Heart left ventricle (tissue), 16 donors: Measurements from ENCODE around the gene PRSS22. TPM values are rescaled to one million over a fixed set of nuclear protein-coding genes. Genes with fewer than 3 reads are reported as not detected.

Source experiments
- ATAC-seq, 4 donors: fragments of 200-7000 bp; cut with Tn5 transposase; one replicate each; pipeline ENCODE4 v1.9.1; 2020 to 2022; ENCODE audit warnings: moderate library complexity in 4 of 4, mild to moderate bottlenecking in 3 of 4, moderate number of reproducible peaks in 1 of 4
- DNase-seq, 5 donors: peaks; one replicate each; pipeline ENCODE4 v3.0.0-alpha.2; 2020
- H3K27ac ChIP-seq, 12 donors: fragments of 200-600 bp; sonication (generic) in 4 of 12; one replicate each; pipeline versions ENCODE4 v1.5.0 to v1.8.0; 2016 to 2022; ENCODE audit warnings: mild to moderate bottlenecking in 2 of 12
- H3K27me3 ChIP-seq, 9 donors: fragments of 200-600 bp; sonication (generic) in 2 of 9; one replicate each; pipeline versions ENCODE4 v1.5.1 to v1.8.0; 2016 to 2022; ENCODE audit warnings: mild to moderate bottlenecking in 3 of 9
- H3K36me3 ChIP-seq, 9 donors: fragments of 200-600 bp; sonication (generic) in 2 of 9; one replicate each; pipeline versions ENCODE4 v1.5.0 to v1.8.0; 2018 to 2022; ENCODE audit warnings: mild to moderate bottlenecking in 2 of 9
- H3K4me1 ChIP-seq, 12 donors: fragments of 200-600 bp; sonication (generic) in 4 of 12; one replicate each; pipeline versions ENCODE4 v1.5.0 to v1.8.0; 2016 to 2022; ENCODE audit warnings: mild to moderate bottlenecking in 3 of 12
- H3K4me3 ChIP-seq, 12 donors: fragments of 200-600 bp; sonication (generic) in 4 of 12; one replicate each; pipeline versions ENCODE4 v1.5.0 to v1.8.0; 2017 to 2022; ENCODE audit warnings: mild to moderate bottlenecking in 9 of 12, moderate library complexity in 4 of 12
- H3K9me3 ChIP-seq, 12 donors: fragments of 200-600 bp; sonication (generic) in 4 of 12; one replicate each; pipeline versions ENCODE4 v1.5.0 to v1.8.0; 2016 to 2022; ENCODE audit warnings: mild to moderate bottlenecking in 1 of 12
- CTCF ChIP-seq, 12 donors: fragments of 200-600 bp; sonication (generic) in 4 of 12; IDR thresholded peaks; one replicate each; pipeline versions ENCODE4 v1.5.0 to v1.8.0; 2018 to 2022; ENCODE audit warnings: antibody characterized with exemption in 12 of 12, mild to moderate bottlenecking in 5 of 12
- POLR2A ChIP-seq, 2 donors: fragments of 450-650 bp; IDR thresholded peaks; one replicate each; pipeline ENCODE4 v1.6.1; 2017; ENCODE audit warnings: antibody characterized with exemption in 2 of 2, mild to moderate bottlenecking in 2 of 2, moderate library complexity in 2 of 2
- WGBS, 4 donors: extraction: QIAGEN DNeasy Blood & Tissue Kit in 2 of 4; methylation state at CpG; one replicate each; pipeline versions ENCODE4 v1.1.5 to v1.1.7; 2013 to 2018; 5-methylcytosine and 5-hydroxymethylcytosine counted together
- intact Hi-C, 10 donors: fragments of 100-400 bp; cut with DNase I; formaldehyde crosslinking; loops; one replicate each; pipeline versions ENCODE4 v1.11.1 to v1.14.2; 2022
- polyA plus RNA-seq, 2 donors: library from polyadenylated mRNA; stranded (reverse); fragments of 200-250 nt; gene quantifications; one replicate each; pipeline ENCODE4 v1.2.3, GENCODE V29; 2013
- total RNA-seq, 9 donors: library from RNA; depleted of rRNA in 2 of 9; stranded (reverse); fragments of >200 nt in 2 of 9; fragmentation: NEBNext Ultra II Directional in 3 of 9; extraction: Animal tissue kit (Norgen Biotek cat#: 25700) in 3 of 9; gene quantifications; one replicate each; pipeline versions ENCODE4 v1.1.0 to v1.2.4, GENCODE V29; 2016 to 2023
- donor health status: ischemic (EF 13 %, LVEDD 7.1; RV severe dilation, severe dysfunction).
- donor health status: healthy with polysubstance abuse.
- donor health status: DM: no; HTN: yes; CAD: no.
- donor health status: DM: no; HTN: no; CAD: no.
- donor health status: ischemic (EF 25% LVEDD 6.9; RV normal size, moderate dysfunction).
- donor health status: ischemic (EF 25% LVEDD 5.7; RV mildly dilated, moderate dysfunction).
- donor health status: healthy.
- donor health status: DM: yes; HTN: yes; CAD: no.
- donor health status: ischemic (EF 35%, LVEDD 5.7; RV mildly dilated, moderate dysfunction).
- donor health status: nonischemic (EF 11% LVEDD 7.7; RV severe dilation, severe dysfunction).
- donor health status: DM: yes; HTN: yes; CAD: no.
- donor health status: PGD.
- donor health status: ischemic (EF 29% LVEDD 5.4; RV normal size, mild dysfunction).
- donor health status: nonischemic (EF 23%, LVEDD 6.1; RV moderate dilation, normal function).

Gene PRSS22
- total and polyA plus RNA-seq, 11 donors = not detected

- Histone ChIP-seq H3K27ac (no peak overlapping the region), H3K36me3 (no peaks in the 10 kb centered on the region), H3K4me1 (no peaks in the 10 kb centered on the region), H3K9me3 (no peaks in the 10 kb centered on the region), H3K27me3 (peaks cover 0 to 52% (median 9%) of the 10 kb centered on the region in 9 donors), H3K4me3 (no peak overlapping the region)
- DNase-seq = no peak
- 60 to 69% (median 64%) methylated on average over 12 to 17 of the region's 17 CpGs for WGBS, 4 donors
- ATAC-seq = no peak
- TF ChIP-seq POLR2A (IDR thresholded peaks at IDR 0.05) (no peak), CTCF (IDR thresholded peaks at IDR 0.05) (no peak)
- intact Hi-C loops = no loop called here
Measured at GRCh38 chr16:2819939-2820835, 37.8 kb downstream of the PRSS22 start.

- ATAC-seq (no peak), DNase-seq (no peak)
- no peaks in the 10 kb centered on the region for H3K36me3 ChIP-seq
- 80 to 86% (median 83%) methylated on average over 16 to 18 of the region's 18 CpGs for WGBS, 4 donors
- intact Hi-C loops = no loop called here
- H3K4me1 ChIP-seq = no peaks in the 10 kb centered on the region
- no peak overlapping the region for H3K27ac ChIP-seq
- TF ChIP-seq POLR2A (IDR thresholded peaks at IDR 0.05) (no peak), CTCF (IDR thresholded peaks at IDR 0.05) (no peak)
- H3K9me3 ChIP-seq = no peaks in the 10 kb centered on the region
- peaks cover 0 to 53% (median 9%) of the 10 kb centered on the region in 9 donors for H3K27me3 ChIP-seq
- H3K4me3 ChIP-seq = no peak overlapping the region
Measured at GRCh38 chr16:2819179-2819938, 38.6 kb downstream of the PRSS22 start.

- Histone ChIP-seq H3K4me1 (no peaks in the 10 kb centered on the region), H3K36me3 (no peaks in the 10 kb centered on the region), H3K9me3 (no peaks in the 10 kb centered on the region), H3K4me3 (no peak overlapping the region), H3K27ac (no peak overlapping the region), H3K27me3 (peaks cover 0 to 53% (median 9%) of the 10 kb centered on the region in 9 donors)
- intact Hi-C loops = no loop called here
- TF ChIP-seq CTCF (IDR thresholded peaks at IDR 0.05) (no peak), POLR2A (IDR thresholded peaks at IDR 0.05) (no peak)
- DNase-seq (no peak), ATAC-seq (no peak)
- WGBS, 4 donors = 77 to 81% (median 80%) methylated on average over 10 of the region's 10 CpGs
Measured at GRCh38 chr16:2818272-2818876, 39.6 kb downstream of the PRSS22 start.
